ENCODE data around the gene KSR1. TPM values are rescaled to one million over a fixed set of nuclear protein-coding genes. Genes with fewer than 3 reads are reported as not detected.
A peak's percentile ranks its signal among the peaks of the same experiment; 100 is the strongest.
"Not testable (repeated sequence)": the region's sequence is repeated elsewhere in the genome, so short reads cannot be mapped to it uniquely, and the experiment has no call there.

The KSR1 gene
- total RNA-seq, 6 donors from 2014 or later: 23.0 to 94.3 (median 60.9) TPM

- ATAC-seq (ENCODE audit: low FRiP score in 2 of 2): no peak
- H3K27ac ChIP-seq: no peak overlapping the region
- TF ChIP-seq CTCF (IDR thresholded peaks at IDR 0.05): no peak
- no peak for TF ChIP-seq POLR2AphosphoS5 (IDR thresholded peaks at IDR 0.05)
- TF ChIP-seq POLR2A (IDR thresholded peaks at IDR 0.05): no peak
- TF ChIP-seq EP300 (IDR thresholded peaks at IDR 0.05): no peak
- H3K27me3 ChIP-seq: no peaks in the 10 kb centered on the region
- H3K36me3 ChIP-seq: no peaks in the 10 kb centered on the region
- H3K4me1 ChIP-seq: no peaks in the 10 kb centered on the region
- no peak overlapping the region for H3K4me3 ChIP-seq
- H3K9me3 ChIP-seq: no peaks in the 10 kb centered on the region
- 85 to 89% methylated on average over 8 of the region's 8 CpGs for WGBS, 2 donors
- DNase-seq: no peak
These were observed 10.3 kb upstream of the KSR1 start for GRCh38 chr17:27445971-27446370.

- H3K9me3 ChIP-seq: no peaks in the 10 kb centered on the region
- TF ChIP-seq EP300 (IDR thresholded peaks at IDR 0.05) (no peak), POLR2AphosphoS5 (IDR thresholded peaks at IDR 0.05) (peak; percentile 43 to 61)
- no peaks in the 10 kb centered on the region for H3K4me1 ChIP-seq
- 75 to 76% methylated on average over 6 of the region's 6 CpGs for whole genome bisulfite sequencing, 2 donors
- no peak overlapping the region for H3K27ac ChIP-seq
- ATAC-seq (ENCODE audit: low FRiP score in 2 of 2) (peak in 1 of 2 donors; percentile 66), DNase-seq (no peak)
- no peaks in the 10 kb centered on the region for H3K27me3 ChIP-seq
- no peaks in the 10 kb centered on the region for H3K36me3 ChIP-seq
- no peak overlapping the region for H3K4me3 ChIP-seq
These were observed 9.5 kb upstream of the KSR1 start for GRCh38 chr17:27446569-27447301.

GRCh38 chr17:27448534-27448933 is 7.7 kb upstream of the KSR1 start:
- not testable (repeated sequence) for H3K27ac ChIP-seq; H3K4me3 ChIP-seq; H3K27me3 ChIP-seq; H3K4me1 ChIP-seq; H3K9me3 ChIP-seq; H3K36me3 ChIP-seq; DNase-seq; ATAC-seq (ENCODE audit: low FRiP score in 2 of 2)
- 84 to 87% methylated on average over 6 of the region's 6 CpGs for WGBS, 2 donors

- TF ChIP-seq POLR2A (IDR thresholded peaks at IDR 0.05): no peak
- no peak for TF ChIP-seq CTCF (IDR thresholded peaks at IDR 0.05)
- no peak for TF ChIP-seq EP300 (IDR thresholded peaks at IDR 0.05)
- no peak overlapping the region for H3K27ac ChIP-seq
- DNase-seq (no peak), ATAC-seq (ENCODE audit: low FRiP score in 2 of 2) (no peak)
- no peaks in the 10 kb centered on the region for H3K9me3 ChIP-seq
- H3K4me1 ChIP-seq: no peaks in the 10 kb centered on the region
- WGBS, 2 donors: 79 to 89% methylated on average over 6 of the region's 6 CpGs
- H3K4me3 ChIP-seq: no peak overlapping the region
- no peaks in the 10 kb centered on the region for H3K27me3 ChIP-seq
- H3K36me3 ChIP-seq: no peaks in the 10 kb centered on the region
These were observed 6.7 kb upstream of the KSR1 start for GRCh38 chr17:27449541-27449940.

GRCh38 chr17:27449988-27450387 is 6.3 kb upstream of the KSR1 start:
- Histone ChIP-seq H3K9me3 (no peaks in the 10 kb centered on the region), H3K4me1 (no peaks in the 10 kb centered on the region), H3K27me3 (no peaks in the 10 kb centered on the region), H3K27ac (no peak overlapping the region), H3K36me3 (no peaks in the 10 kb centered on the region), H3K4me3 (no peak overlapping the region)
- WGBS, 2 donors: 93% methylated on average over 5 of the region's 5 CpGs
- ATAC-seq (ENCODE audit: low FRiP score in 2 of 2): no peak
- no peak for DNase-seq
- TF ChIP-seq EP300 (IDR thresholded peaks at IDR 0.05): no peak
- no peak for TF ChIP-seq POLR2A (IDR thresholded peaks at IDR 0.05)
- no peak for TF ChIP-seq CTCF (IDR thresholded peaks at IDR 0.05)

GRCh38 chr17:27450416-27450815 is 5.8 kb upstream of the KSR1 start:
- Histone ChIP-seq H3K27ac (no peak overlapping the region), H3K4me3 (no peak overlapping the region), H3K9me3 (no peaks in the 10 kb centered on the region), H3K27me3 (no peaks in the 10 kb centered on the region), H3K36me3 (no peaks in the 10 kb centered on the region), H3K4me1 (no peaks in the 10 kb centered on the region)
- DNase-seq (no peak), ATAC-seq (ENCODE audit: low FRiP score in 2 of 2) (no peak)
- 86 to 96% methylated on average over 1 of the region's 1 CpG for WGBS, 2 donors
- TF ChIP-seq EP300 (IDR thresholded peaks at IDR 0.05) (no peak), POLR2AphosphoS5 (IDR thresholded peaks at IDR 0.05) (no peak), POLR2A (IDR thresholded peaks at IDR 0.05) (no peak), CTCF (IDR thresholded peaks at IDR 0.05) (no peak)

All from upper lobe of left lung (tissue), 6 donors.